GM11168 (cell line): ENCODE results near the gene OR8A1.
"Not testable (repeated sequence)": the region's sequence is repeated elsewhere in the genome, so short reads cannot be mapped to it uniquely, and the experiment has no call there.

Experiments used
- in situ Hi-C: fragments of 300-500 bp; cut with MboI; formaldehyde crosslinking; loops from one replicate; pipeline ENCODE4 v1.12.0; 2022; ENCODE audit warnings: low sequenced_read_pairs; ENCODE audit not compliant: unreplicated experiment

OR8A1 gene

DNA sequence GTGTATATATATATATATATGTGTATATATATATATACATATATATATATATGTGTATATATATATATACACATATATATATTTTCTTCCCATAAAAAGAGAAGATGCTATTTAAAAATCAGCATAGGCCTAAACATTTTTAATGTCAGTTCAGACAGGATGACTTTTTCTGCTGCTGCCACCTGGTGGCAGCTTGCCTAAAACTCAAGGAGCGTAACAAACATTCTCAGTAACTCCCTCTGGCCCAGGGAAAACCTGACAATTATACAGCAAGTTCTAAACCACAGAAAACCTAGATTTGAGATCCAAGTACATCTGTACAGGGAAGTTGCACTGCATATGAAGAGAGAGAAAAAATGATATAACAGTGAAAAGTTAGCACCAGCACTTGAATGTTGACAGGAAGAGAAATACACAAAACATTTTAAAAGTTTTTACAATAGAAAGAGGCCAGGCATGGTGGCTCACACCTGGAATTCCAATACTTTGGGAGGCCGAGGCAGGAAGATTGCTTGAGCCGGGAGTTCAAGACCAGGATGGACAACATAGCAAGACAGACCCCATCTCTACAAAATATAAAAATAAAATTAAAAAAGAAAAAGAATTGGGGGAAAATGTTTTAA lies 16.6 kb downstream of the OR8A1 start:
- in situ Hi-C loops: loop anchor here (5.0 to 25.0 kb wide), 2 partner anchors 169 to 524 kb away; no protein-coding TSS in a partner anchor

- in situ Hi-C loops: loop anchor here (25.0 kb wide), 1 partner anchor 529 kb away; no protein-coding TSS in a partner anchor
Measured at GRCh38 chr11:124591430-124591829, 21.6 kb downstream of the OR8A1 start.

DNA sequence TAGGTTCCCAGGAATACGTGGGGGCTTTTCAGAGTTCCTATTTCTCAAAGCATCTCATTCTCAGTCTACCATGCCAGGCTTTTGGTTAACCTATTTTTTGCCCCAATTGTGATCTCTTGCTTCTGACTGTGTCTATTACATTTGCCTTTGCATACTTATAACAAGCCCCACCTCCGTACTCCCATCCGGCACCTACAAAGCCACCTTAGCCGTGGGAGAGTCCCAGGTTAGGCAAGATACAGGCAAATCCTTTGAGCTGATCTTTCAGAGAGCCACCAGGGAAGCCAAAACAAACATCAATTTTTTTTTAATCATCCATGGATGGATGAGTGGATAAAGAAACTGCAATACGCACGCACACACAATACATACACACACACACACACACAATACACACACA lies 22.8 kb downstream of the OR8A1 start:
- in situ Hi-C loops: loop anchor here (25.0 kb wide), 1 partner anchor 530 kb away; no protein-coding TSS in a partner anchor

DNA sequence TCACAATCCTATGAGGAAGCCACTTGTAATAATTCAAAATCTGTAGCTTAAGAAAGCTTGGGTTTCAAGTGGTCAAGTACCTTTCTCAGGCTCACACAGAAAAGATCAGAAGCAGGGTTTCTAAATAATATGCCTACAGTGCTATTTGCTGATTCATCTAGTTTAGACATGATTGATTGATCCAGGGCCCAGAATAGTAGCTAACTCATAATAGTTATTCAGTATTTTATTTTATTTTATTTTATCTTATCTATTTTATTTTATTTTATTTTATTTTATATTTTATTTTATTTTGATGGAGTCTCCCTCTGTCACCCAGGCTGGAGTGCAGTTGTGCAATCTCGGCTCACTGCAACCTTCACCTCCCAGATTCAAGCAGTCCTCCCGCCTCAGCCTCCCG lies 25.5 kb downstream of the OR8A1 start:
- in situ Hi-C loops: loop anchor here (25.0 kb wide), 1 partner anchor 533 kb away; no protein-coding TSS in a partner anchor

DNA sequence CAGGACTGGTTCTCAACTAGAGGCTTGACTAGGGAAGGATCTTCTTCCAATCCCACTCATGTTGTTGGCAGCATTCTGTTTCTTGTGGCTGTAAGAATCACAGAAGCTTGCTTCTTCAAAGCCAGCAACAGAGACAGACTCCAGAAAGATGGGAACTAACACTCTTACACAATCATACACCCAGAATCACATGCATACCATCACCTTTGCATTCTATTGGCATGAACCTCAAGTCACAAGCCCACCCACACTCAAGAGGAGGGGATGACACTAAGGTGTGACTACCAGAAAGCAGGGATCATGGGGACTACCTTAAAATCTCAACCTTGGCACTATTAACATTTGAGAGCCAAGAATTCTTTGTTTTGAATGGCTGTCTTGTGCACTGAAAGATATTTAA lies 27.8 kb downstream of the OR8A1 start:
- in situ Hi-C loops: loop anchor here (25.0 kb wide), 1 partner anchor 535 kb away; no protein-coding TSS in a partner anchor

DNA sequence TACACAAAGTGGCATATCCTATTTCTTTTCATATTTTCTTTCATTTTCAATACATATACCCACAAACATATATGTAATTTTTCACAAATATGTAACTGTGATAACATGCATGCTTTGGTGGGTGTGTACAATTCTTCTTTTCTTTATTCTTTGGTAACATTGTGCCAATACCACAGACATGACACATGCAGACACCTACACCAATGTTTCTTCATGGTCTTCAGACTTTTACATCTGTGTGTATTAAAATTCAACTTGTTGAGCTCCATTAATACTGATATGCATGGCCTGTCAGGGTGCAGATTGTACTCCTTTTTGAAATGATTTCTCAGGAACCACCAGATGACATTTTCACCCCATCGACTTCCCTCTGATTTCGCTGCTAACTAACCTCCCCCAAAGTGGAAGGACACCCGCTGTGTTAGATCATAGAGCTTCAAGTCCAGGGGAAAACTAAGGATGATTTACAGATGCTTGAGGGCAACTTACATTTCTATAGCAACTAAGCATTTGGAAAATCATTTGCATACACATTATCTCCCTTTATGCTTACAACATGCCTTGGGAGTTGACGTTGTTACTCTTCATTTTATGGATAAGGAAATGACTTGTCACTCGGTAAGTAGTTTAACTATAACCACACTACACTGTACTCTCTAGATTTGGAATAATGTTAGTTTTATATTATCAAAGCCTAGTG lies 31.0 kb downstream of the OR8A1 start:
- in situ Hi-C loops: no loop called here

- in situ Hi-C loops: no loop called here
Measured at GRCh38 chr11:124602193-124602592, 32.4 kb downstream of the OR8A1 start.

- in situ Hi-C loops: not testable (repeated sequence)
Measured at GRCh38 chr11:124602723-124603122, 32.9 kb downstream of the OR8A1 start.

GRCh38 chr11:124605719-124606118 lies 35.9 kb downstream of the OR8A1 start:
- in situ Hi-C loops: no loop called here

DNA sequence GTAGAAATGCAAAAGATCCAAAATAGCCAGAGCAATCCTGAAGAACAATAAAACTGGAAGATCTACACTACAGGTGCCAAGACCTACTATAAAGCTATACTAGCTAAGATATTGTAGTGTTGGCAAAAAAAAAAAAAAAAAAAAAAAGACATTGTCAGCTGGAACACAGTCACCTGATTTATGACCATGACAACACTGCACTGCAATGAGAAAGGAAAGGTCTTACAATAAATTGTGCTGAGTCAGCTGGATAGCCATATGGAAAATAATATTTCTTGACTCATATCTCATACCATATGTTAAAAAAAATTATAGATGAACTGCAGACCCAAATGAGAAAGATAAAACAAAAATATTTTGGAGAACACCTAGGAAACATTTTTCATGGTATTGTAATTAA lies 38.4 kb downstream of the OR8A1 start:
- in situ Hi-C loops: no loop called here

- in situ Hi-C loops: no loop called here
Measured at GRCh38 chr11:124610295-124610694, 40.5 kb downstream of the OR8A1 start.

- in situ Hi-C loops: no loop called here
Measured at GRCh38 chr11:124611064-124611463, 41.3 kb downstream of the OR8A1 start, which contains the start of gene PANX3. Gene PANX3 (plus strand): TSS chr11:124611428. CDS start chr11:124611557, 129 bp downstream.

- in situ Hi-C loops: no loop called here
Measured at GRCh38 chr11:124612045-124612444, 42.2 kb downstream of the OR8A1 start.

- in situ Hi-C loops: no loop called here
Measured at GRCh38 chr11:124612567-124613246, 42.9 kb downstream of the OR8A1 start.

- in situ Hi-C loops: no loop called here
Measured at GRCh38 chr11:124618863-124619262, 49.1 kb downstream of the OR8A1 start.
